ENCODE measurements around the gene TUNAR.

- TF ChIP-seq SP1 (IDR thresholded peaks at IDR 0.05) (no peak), BHLHE40 (IDR thresholded peaks at IDR 0.05; ENCODE audit: borderline replicate concordance) (no peak), ARNT (IDR thresholded peaks at IDR 0.05) (no peak), SUZ12 (IDR thresholded peaks at IDR 0.05) (no peak), TARDBP (IDR thresholded peaks at IDR 0.05) (no peak), ZNF384 (IDR thresholded peaks at IDR 0.05) (no peak), FOXM1 (IDR thresholded peaks at IDR 0.05; ENCODE audit: borderline replicate concordance) (no peak), L3MBTL2 (conservative IDR thresholded peaks at IDR 0.05) (no peak), FOXA1 (IDR thresholded peaks at IDR 0.05) (no peak), CTBP1 (IDR thresholded peaks at IDR 0.05; ENCODE audit: borderline replicate concordance) (no peak), HDGF (IDR thresholded peaks at IDR 0.05; ENCODE audit: borderline replicate concordance) (no peak)
- TF ChIP-seq, protein P1, sequence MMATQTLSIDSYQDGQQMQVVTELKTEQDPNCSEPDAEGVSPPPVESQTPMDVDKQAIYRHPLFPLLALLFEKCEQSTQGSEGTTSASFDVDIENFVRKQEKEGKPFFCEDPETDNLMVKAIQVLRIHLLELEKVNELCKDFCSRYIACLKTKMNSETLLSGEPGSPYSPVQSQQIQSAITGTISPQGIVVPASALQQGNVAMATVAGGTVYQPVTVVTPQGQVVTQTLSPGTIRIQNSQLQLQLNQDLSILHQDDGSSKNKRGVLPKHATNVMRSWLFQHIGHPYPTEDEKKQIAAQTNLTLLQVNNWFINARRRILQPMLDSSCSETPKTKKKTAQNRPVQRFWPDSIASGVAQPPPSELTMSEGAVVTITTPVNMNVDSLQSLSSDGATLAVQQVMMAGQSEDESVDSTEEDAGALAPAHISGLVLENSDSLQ (IDR thresholded peaks at IDR 0.05): no peak
These were observed 19.1 kb downstream of the TUNAR start for GRCh38 chr14:95895720-95896119.
